GM21390 (cell line): Measurements from ENCODE around the gene EYS.
"Not testable (repeated sequence)": the region's sequence is repeated elsewhere in the genome, so short reads cannot be mapped to it uniquely, and the experiment has no call there.

Experiments used
- ATAC-seq: cut with Tn5 transposase; IDR thresholded peaks from one replicate; pipeline ENCODE4 v1.9.1; 2021; ENCODE audit not compliant: unreplicated experiment

EYS gene

GRCh38 chr6:63787021-63787420 is 1920.0 kb downstream of the EYS start:
- ATAC-seq, result no peak

GRCh38 chr6:63785006-63785405 is 1922.0 kb downstream of the EYS start:
- ATAC-seq, result no peak

DNA sequence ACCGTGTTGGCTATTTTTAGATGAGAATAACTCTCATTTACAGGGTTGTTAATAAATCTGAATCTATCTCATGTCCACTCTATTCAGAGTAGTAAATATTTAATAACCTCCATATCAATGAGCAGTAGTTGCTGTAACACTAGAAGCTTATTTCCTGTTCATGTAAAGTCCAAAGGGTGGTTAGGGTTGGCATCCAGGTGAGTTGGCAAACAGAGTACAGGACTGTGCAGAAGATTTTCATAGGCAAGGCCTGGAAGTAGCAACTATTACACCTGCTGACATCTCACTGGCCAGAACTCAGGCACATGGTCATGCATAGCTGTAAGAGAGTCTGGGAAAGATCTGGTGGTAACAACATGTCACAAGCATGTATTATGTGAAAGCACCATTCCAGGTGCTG is 1923.9 kb downstream of the EYS start:
- ATAC-seq, result no peak

DNA sequence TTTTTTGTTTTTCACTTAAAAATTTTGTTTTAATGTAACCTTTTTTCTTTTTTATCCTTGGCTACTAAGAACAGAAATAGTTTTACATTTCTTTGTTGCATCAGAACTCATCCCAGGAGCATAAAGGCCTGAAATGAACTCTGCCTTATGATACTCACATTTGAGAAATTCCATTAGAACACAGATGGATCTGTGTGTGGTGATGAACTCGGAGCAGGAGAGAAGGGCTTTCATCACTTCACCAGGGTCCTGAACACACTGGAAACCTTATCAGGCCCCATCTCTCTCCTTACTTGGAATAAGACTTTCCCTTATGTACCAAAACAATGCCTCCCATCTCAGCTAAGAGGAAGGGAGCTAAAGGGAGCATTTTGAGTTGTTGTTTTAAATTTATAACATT is 1932.1 kb downstream of the EYS start:
- no peak for ATAC-seq

DNA sequence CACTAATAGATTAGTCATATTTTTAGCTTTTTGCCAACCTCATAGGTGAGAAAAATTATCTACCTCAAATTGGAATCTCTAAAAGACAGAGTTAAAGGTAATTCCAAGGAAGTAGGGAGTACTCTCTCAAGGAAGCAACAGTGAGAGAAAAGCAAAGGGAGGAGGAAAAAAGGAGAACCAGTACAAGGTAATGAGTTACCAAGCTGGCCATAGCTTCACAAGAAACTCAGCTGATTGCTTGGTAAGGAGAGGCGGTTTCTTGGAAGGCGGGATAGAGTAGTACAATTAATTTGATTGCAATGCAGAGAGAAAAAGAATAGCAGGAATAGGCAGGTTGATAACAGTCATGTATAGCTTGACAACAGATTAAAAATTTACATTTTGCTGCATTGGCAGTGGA is 1933.8 kb downstream of the EYS start:
- no peak for ATAC-seq

DNA sequence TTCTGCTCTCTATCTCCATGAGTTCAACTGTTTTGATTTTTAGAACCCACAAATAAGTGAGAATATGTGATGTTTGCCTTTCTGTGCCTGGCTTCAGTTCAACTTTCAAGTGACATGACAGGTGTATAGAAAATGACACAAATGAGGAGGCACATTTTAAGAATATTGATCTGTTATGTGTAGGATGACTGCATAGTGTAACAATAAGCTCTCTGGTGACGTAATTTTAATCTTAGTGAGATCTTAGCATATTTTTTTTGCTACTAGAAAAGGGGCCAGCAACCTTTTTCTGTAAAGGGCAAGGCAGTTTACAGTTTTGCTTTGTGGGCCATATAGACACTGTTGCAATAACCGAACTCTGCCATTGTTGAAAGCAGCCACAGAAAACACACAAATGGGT is 1941.2 kb downstream of the EYS start:
- no peak for ATAC-seq

DNA sequence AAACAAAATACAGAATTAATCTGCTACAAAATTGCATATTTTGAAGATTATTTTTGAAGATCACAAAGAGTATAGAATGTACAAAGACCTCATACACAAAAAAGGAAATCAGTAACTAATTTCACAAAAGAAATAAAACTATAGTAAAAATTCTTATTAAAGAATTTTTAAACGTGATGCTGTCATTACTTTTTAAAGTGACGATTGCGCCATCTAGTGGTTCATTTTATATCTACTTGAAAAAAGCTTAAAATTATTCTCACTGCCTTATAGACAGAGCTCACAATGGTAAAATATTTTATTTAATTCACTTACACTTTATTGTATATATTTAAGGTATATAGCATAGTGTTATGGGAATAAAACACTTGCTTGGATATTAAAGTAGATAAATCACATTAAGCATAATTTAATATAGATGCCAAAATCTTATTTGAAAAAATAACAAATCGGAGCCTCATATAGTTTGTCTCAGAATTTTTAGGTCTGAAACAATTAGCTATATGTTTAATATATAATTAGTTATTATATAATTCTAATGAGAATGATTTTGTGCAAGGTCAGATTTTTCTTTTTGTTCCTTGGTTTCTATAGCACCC is 1942.6 kb downstream of the EYS start:
- ATAC-seq, result peak; percentile 49

- no peak for ATAC-seq
Observed at GRCh38 chr6:63760199-63760598, 1946.8 kb downstream of the EYS start.

DNA sequence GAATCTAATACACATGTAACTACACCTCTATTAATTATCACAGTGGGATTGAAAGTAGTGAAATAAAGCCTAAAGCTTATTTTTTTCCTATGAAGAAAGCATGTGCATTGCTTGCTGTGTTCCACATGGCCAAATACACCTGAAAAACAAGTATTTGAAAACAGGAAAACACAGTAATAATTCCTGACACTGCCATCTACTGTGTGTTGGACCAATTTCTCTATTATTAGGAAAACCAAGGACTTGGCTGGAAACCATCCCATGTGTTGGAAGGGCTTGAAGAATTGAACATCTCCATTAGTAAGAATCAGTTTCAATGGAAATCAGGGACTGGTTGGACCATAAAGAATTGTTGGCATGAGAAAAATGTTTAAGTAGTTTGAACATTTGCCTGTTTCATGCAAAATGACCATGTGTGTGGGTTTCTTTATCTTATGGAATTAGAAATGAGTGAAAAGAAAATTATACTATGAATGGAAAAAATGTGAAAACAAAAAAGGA is 1947.4 kb downstream of the EYS start:
- ATAC-seq, result no peak

GRCh38 chr6:63757826-63758225 is 1949.2 kb downstream of the EYS start:
- no peak for ATAC-seq

- ATAC-seq, result not testable (repeated sequence)
Observed at GRCh38 chr6:63757275-63757674, 1949.8 kb downstream of the EYS start.

DNA sequence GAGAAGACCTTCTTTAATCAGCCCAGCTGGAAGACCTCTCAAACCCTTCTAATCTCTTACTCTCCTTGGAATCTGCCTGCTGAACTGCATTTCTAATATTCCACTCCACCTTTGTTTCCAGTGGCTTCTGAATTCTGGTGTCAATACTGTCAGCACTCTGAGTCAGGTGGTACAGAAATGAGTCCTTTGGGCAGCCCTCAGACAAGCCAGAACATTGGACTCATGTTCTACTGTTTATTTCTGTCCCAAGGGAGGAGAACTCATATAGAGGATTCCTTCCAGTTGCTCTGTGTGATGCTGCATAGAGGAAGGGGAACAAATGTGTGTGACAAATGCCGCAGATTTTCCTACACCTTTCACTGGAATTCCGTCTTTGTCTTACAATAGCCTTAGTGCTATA is 1956.6 kb downstream of the EYS start:
- ATAC-seq, result no peak

- no peak for ATAC-seq
Observed at GRCh38 chr6:63745784-63746183, 1961.2 kb downstream of the EYS start.

DNA sequence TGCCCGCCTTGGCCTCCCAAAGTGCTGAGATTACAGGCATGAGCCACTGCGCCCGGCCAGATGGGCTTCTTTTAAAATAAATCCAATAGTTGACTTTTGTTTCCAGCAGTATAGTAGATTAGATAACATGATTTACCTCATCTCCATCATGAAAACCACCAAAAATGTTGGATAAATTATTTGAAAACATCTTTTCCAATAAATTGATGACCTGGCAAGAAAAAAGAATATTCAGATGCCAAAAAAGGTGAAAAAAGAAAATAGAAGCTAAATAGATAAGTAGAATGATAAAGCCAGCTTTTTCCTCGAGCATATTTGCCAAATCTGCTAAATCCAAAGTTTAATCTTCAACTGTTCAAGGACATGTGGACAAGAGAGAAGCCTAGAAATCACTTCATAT is 1962.2 kb downstream of the EYS start:
- no peak for ATAC-seq

GRCh38 chr6:63743691-63744090 is 1963.3 kb downstream of the EYS start:
- ATAC-seq, result no peak

DNA sequence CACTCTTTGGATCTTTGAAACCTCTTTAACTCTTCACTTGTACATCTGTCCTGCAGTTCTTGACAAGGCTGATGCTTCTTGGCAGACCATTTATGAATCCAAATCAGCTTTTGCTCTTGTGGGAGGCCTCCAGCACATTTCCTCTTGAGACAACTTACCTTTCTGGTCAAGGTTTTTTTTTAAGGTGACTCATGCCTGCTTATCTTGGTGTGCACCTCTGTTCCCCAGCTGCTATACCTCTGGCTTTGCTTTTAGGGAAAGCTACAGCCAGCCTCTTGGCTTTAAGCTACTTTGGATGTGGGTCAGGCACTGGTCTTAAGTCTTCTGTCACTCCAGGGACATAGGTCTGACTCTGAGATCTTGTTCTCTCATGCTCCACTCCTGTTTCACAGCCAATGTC is 1965.0 kb downstream of the EYS start:
- ATAC-seq, result no peak

DNA sequence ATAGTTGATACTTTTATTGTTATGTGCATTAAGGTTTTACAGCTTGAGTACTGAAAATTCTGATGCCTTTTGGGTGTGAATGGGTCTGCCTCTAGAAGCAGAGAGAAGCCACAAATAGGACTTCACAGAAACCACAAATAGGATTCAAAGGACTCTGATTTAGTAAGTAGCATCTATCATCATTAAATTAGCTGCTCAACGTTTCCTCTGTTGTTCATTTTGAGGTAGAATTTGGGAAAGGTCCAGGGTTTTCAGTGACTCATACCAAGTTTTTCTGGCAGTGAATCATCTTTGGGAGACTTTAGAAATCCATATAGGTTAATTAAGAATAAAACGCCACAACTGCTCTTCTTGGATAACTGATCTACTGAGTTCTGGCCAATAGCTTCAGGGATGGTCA is 1966.3 kb downstream of the EYS start:
- ATAC-seq, result no peak

DNA sequence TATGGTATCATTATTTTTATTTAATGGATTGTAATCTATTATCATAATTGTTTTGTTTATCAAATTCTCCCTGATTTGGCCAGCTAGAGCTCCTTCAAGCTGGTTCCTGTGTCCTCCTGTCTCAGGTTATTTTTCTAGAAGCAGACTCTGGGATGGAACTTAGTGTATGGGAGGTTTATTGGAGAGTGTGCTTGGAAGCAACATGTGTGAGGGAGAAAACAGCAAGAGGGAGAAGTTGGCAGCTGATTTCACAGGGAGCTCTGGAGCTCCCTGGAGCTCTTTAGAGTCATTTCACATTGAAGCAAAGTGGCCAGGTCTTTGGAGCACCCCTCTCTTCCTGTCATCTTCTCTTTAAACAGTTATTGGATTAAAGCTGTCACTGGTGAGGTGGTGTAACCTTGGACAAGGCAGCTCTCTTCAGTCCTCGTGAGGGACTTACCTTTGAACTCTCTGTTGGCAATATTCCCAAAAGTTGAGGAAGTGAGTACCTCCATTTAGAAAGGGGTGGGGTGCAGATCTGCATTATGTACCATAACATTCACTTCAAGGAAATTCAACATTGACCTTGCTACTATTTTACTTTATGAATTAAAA is 1967.8 kb downstream of the EYS start:
- ATAC-seq, result no peak

GRCh38 chr6:63738190-63738589 is 1968.8 kb downstream of the EYS start:
- ATAC-seq, result not testable (repeated sequence)

DNA sequence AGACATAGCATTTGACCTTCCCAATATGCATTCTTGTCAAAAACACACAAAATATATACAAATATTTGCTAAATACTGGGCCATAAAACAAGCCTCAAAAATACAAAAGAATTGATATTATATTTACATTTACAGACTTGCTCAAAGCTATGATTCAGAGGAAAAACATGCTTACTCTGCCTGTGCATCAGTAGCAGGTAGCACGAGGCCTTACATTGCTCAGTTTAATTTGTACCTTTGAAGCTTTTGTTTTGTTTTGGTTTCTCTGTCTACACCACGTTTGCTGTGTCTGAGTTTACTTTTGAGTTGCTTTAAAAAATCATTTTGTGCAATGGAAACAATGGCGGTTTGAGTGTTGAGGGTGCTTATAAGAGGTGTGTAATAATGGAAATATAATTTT is 1972.1 kb downstream of the EYS start:
- ATAC-seq, result no peak

GRCh38 chr6:63732336-63732735 is 1974.7 kb downstream of the EYS start:
- ATAC-seq, result no peak

DNA sequence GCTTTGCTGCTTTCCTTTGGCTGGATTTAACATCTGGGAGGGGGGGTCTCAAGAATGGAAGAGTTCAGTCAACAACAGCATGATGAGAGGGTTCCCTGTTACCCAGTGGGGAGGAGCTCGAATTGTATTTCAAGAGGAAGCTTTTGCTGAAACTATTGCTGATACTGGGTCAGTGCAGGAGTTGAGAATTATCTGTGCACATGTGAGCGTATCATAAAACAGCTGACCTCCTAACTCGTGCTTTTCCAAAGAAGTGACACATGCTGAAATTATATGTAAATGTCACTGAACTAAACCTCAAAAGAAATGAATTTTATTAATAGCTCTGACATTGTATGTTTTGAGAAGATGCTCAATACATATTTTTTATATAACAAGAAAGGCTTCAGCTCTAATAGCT is 1975.1 kb downstream of the EYS start:
- no peak for ATAC-seq

DNA sequence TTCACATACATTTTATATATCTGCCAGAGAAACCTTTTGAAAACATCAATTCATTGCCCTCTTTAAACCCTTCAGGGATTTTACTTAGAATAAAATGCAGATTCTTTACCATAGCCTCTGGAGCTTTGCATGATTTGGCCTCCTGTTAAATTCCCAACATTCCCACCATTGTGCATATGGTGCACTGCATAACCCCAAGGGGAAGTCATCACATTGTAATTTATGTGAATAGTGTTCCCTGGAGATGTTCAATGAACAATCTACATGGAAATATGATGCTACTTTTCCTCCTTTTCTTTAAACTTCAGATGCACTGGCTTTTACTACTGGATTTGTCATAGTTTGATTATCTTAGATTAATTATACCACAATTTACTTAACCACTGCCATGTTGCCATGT is 1976.7 kb downstream of the EYS start:
- no peak for ATAC-seq
